Astrocyte of the cerebellum (primary cell): ENCODE data around the gene SASH1.

ENCODE experiments used
- DNase-seq: peaks from one replicate; pipeline ENCODE4 v3.0.0-alpha.2; 2011; ENCODE audit warnings: low read depth
- H3K4me3 ChIP-seq: 2 replicates; pipeline ENCODE4 v1.5.1; 2011; ENCODE audit warnings: mild to moderate bottlenecking, low read depth, low read length, moderate library complexity
- CTCF ChIP-seq: IDR thresholded peaks from 2 replicates; pipeline ENCODE4 v1.5.1; 2012; ENCODE audit warnings: low read length, low read depth, moderate library complexity, mild to moderate bottlenecking; ENCODE audit errors: missing control alignments
- in situ Hi-C: cut with HindIII; loops from 2 replicates; pipeline ENCODE4 v1.10.0; 2017; ENCODE audit warnings: low sequenced_read_pairs

The SASH1 gene

GRCh38 chr6:148313488-148313887, 29.1 kb upstream of the SASH1 start:
- TF ChIP-seq CTCF, result no peak
- no peak for DNase-seq
- in situ Hi-C loops, result loop anchor here (5.0 kb wide), 1 partner anchor 41 kb away; no protein-coding TSS in a partner anchor
- no peak overlapping the region for H3K4me3 ChIP-seq

- no peak for TF ChIP-seq CTCF
- no peak overlapping the region for H3K4me3 ChIP-seq
- in situ Hi-C loops, result no loop called here
- no peak for DNase-seq
Measured at GRCh38 chr6:148316308-148316707, 26.3 kb upstream of the SASH1 start.

GRCh38 chr6:148317051-148317450, 25.6 kb upstream of the SASH1 start:
- in situ Hi-C loops, result no loop called here
- no peak for DNase-seq
- H3K4me3 ChIP-seq, result no peak overlapping the region
- no peak for TF ChIP-seq CTCF

GRCh38 chr6:148317739-148318138, 24.9 kb upstream of the SASH1 start:
- no peak overlapping the region for H3K4me3 ChIP-seq
- DNase-seq, result no peak
- in situ Hi-C loops, result no loop called here
- no peak for TF ChIP-seq CTCF

- no peak overlapping the region for H3K4me3 ChIP-seq
- in situ Hi-C loops, result no loop called here
- no peak for DNase-seq
- TF ChIP-seq CTCF, result no peak
Measured at GRCh38 chr6:148322704-148323103, 19.9 kb upstream of the SASH1 start.

- in situ Hi-C loops, result no loop called here
- TF ChIP-seq CTCF, result no peak
- H3K4me3 ChIP-seq, result no peak overlapping the region
- no peak for DNase-seq
Measured at GRCh38 chr6:148323344-148323743, 19.3 kb upstream of the SASH1 start.
